PC-3 (cell line): ENCODE measurements around the gene TAF1.

Experiments used
- EZH2 ChIP-seq: fragments of 300-600 bp; sonication (generic); IDR thresholded peaks from one replicate; pipeline ENCODE4 v1.6.1; 2017; ENCODE audit warnings: antibody characterized with exemption, mild to moderate bottlenecking, low read length; ENCODE audit not compliant: unreplicated experiment
- TF ChIP-seq, protein P1 (sequence below): fragments of 300-600 bp; sonication (generic); conservative IDR thresholded peaks from 2 replicates; pipeline ENCODE4 v1.5.1; 2017; ENCODE audit warnings: antibody characterized with exemption, low read depth, mild to moderate bottlenecking, low read length

DNA sequence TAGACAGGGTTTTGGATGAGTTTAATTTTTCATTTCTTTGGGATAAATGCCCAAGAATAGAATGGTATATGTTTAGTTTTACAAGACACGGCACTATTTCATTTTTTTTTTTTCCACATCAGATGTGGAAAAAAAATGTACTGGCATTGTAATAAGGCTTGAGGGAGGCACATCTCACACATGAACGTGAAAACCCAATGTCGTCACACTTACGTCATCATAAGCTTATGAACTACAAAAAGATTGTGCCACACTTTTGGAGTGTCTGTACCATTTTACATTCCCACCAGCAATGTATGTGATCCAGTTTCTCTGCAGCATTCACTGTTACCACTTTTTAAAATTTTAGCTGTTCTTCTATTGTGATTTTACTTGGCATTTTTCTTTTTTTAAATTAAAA is 74.2 kb downstream of the TAF1 start:
- TF ChIP-seq, protein P1, sequence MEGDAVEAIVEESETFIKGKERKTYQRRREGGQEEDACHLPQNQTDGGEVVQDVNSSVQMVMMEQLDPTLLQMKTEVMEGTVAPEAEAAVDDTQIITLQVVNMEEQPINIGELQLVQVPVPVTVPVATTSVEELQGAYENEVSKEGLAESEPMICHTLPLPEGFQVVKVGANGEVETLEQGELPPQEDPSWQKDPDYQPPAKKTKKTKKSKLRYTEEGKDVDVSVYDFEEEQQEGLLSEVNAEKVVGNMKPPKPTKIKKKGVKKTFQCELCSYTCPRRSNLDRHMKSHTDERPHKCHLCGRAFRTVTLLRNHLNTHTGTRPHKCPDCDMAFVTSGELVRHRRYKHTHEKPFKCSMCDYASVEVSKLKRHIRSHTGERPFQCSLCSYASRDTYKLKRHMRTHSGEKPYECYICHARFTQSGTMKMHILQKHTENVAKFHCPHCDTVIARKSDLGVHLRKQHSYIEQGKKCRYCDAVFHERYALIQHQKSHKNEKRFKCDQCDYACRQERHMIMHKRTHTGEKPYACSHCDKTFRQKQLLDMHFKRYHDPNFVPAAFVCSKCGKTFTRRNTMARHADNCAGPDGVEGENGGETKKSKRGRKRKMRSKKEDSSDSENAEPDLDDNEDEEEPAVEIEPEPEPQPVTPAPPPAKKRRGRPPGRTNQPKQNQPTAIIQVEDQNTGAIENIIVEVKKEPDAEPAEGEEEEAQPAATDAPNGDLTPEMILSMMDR, result no peak
- TF ChIP-seq EZH2, result no peak
